IMR-90 (cell line): ENCODE data around the gene ACYP1. TPM values are rescaled to one million over a fixed set of nuclear protein-coding genes. Genes with fewer than 3 reads are reported as not detected.

ENCODE experiments used
- ATAC-seq: fragments of 200-7000 bp; cut with Tn5 transposase; 2 replicates; pipeline ENCODE4 v1.9.1; 2020; ENCODE audit warnings: low read depth, mild to moderate bottlenecking, moderate library complexity
- BruUV-seq: library from RNA; stranded (reverse); fragments of 400-500 nt; replicated peaks from 2 replicates; lab custom pipeline; 2021; lab: Mats Ljungman, UMichigan
- CTCF ChIA-PET: fragments of 300-600 bp; formaldehyde crosslinking; extraction: SDS; loops from one replicate; lab custom pipeline; 2021; ENCODE audit warnings: antibody characterized with exemption; lab: Yijun Ruan, JAX
- POLR2A ChIA-PET: fragments of 300-600 bp; sonication (Branson Sonifier 250); formaldehyde crosslinking; loops from one replicate; lab custom pipeline; 2022; ENCODE audit warnings: antibody characterized with exemption; ENCODE audit not compliant: unreplicated experiment; lab: Charles Lee
- DNase-seq: peaks from one replicate; pipeline ENCODE4 v3.0.0; 2013
- H2AFZ ChIP-seq: replicated peaks from 2 replicates; pipeline ENCODE3; 2013; ENCODE audit warnings: low read length, mild to moderate bottlenecking; ENCODE audit not compliant: poor library complexity
- H2AK5ac ChIP-seq: 2 replicates; pipeline ENCODE4 v1.6.1; 2013; ENCODE audit warnings: low read depth, low read length, inconsistent platforms
- H2AK9ac ChIP-seq: replicated peaks from 2 replicates; pipeline ENCODE3; 2013; ENCODE audit warnings: mild to moderate bottlenecking, low read depth, low read length, moderate library complexity; ENCODE audit not compliant: poor library complexity
- H2BK120ac ChIP-seq: 2 replicates; pipeline ENCODE4 v1.6.1; 2013; ENCODE audit warnings: low read depth, low read length, inconsistent platforms
- H2BK15ac ChIP-seq: 3 replicates; pipeline ENCODE4 v1.6.1; 2013; ENCODE audit warnings: low read depth, low read length, inconsistent platforms
- H2BK20ac ChIP-seq: 2 replicates; pipeline ENCODE4 v1.6.1; 2013; ENCODE audit warnings: low read depth, mild to moderate bottlenecking, inconsistent platforms, low read length, moderate library complexity
- H2BK5ac ChIP-seq: 2 replicates; pipeline ENCODE4 v1.6.1; 2013; ENCODE audit warnings: mild to moderate bottlenecking, low read depth, low read length, inconsistent platforms; ENCODE audit not compliant: poor library complexity, severe bottlenecking
- H3K14ac ChIP-seq: replicated peaks from 2 replicates; pipeline ENCODE4 v1.6.1; 2013; ENCODE audit warnings: low read depth, low read length, inconsistent platforms
- H3K18ac ChIP-seq: 2 replicates; pipeline ENCODE4 v1.6.1; 2013; ENCODE audit warnings: low read depth, low read length, control low read depth
- H3K23ac ChIP-seq: 2 replicates; pipeline ENCODE4 v1.6.1; 2013; ENCODE audit warnings: low read depth, low read length, inconsistent platforms
- H3K27ac ChIP-seq: 2 replicates; pipeline ENCODE4 v1.5.1; 2013; ENCODE audit warnings: mild to moderate bottlenecking, control low read depth, low read length; ENCODE audit not compliant: insufficient read depth
- H3K27me3 ChIP-seq: 2 replicates; pipeline ENCODE4 v1.6.1; 2013; ENCODE audit warnings: low read length; ENCODE audit not compliant: control insufficient read depth, insufficient read depth
- H3K36me3 ChIP-seq: 2 replicates; pipeline ENCODE4 v1.6.1; 2013; ENCODE audit warnings: low read length, mixed read lengths; ENCODE audit not compliant: control insufficient read depth, insufficient read depth
- H3K4ac ChIP-seq: 2 replicates; pipeline ENCODE4 v1.6.1; 2013; ENCODE audit warnings: low read depth, low read length, inconsistent platforms
- H3K4me1 ChIP-seq: 2 replicates; pipeline ENCODE4 v1.6.1; 2013; ENCODE audit warnings: low read length, mixed read lengths; ENCODE audit not compliant: control insufficient read depth, insufficient read depth
- H3K4me2 ChIP-seq: 2 replicates; pipeline ENCODE4 v1.6.1; 2013; ENCODE audit warnings: low read depth, mild to moderate bottlenecking, control low read depth, low read length, moderate library complexity
- H3K4me3 ChIP-seq: 2 replicates; pipeline ENCODE4 v1.5.1; 2013; ENCODE audit warnings: low read depth, mild to moderate bottlenecking, control low read depth, low read length, moderate library complexity; ENCODE audit not compliant: insufficient read depth
- H3K56ac ChIP-seq: 2 replicates; pipeline ENCODE4 v1.6.1; 2013; ENCODE audit warnings: low read length, inconsistent platforms; ENCODE audit not compliant: insufficient read depth; ENCODE audit errors: extremely low read depth
- H3K79me1 ChIP-seq, 2 experiments: 2 replicates each; pipeline ENCODE4 v1.6.1; 2013; ENCODE audit warnings: low read length in 2 of 2, inconsistent platforms in 1 of 2, low read depth in 1 of 2
- H3K9ac ChIP-seq: 2 replicates; pipeline ENCODE4 v1.6.1; 2013; ENCODE audit warnings: low read depth, low read length, control low read depth
- H3K9me1 ChIP-seq: 2 replicates; pipeline ENCODE4 v1.6.1; 2013; ENCODE audit warnings: low read length, inconsistent platforms; ENCODE audit not compliant: insufficient read depth
- H3K9me3 ChIP-seq: 2 replicates; pipeline ENCODE4 v1.6.1; 2013; ENCODE audit warnings: low read length; ENCODE audit not compliant: control insufficient read depth, insufficient read depth
- H4K20me1 ChIP-seq: 2 replicates; pipeline ENCODE4 v1.6.1; 2013; ENCODE audit warnings: low read length, inconsistent platforms; ENCODE audit not compliant: insufficient read depth
- H4K5ac ChIP-seq: 2 replicates; pipeline ENCODE4 v1.6.1; 2013; ENCODE audit warnings: mild to moderate bottlenecking, low read depth, low read length, control low read depth
- H4K8ac ChIP-seq, 2 experiments: 2 replicates each; pipeline ENCODE4 v1.6.1; 2013; ENCODE audit warnings: low read depth in 2 of 2, low read length in 2 of 2, control low read depth in 1 of 2, inconsistent platforms in 1 of 2
- H4K91ac ChIP-seq: 2 replicates; pipeline ENCODE4 v1.6.1; 2013; ENCODE audit warnings: low read depth, low read length, inconsistent platforms; ENCODE audit not compliant: insufficient read depth
- FOS ChIP-seq: fragments of 150-350 bp; IDR thresholded peaks from 2 replicates; pipeline ENCODE4 v1.6.1; 2016; ENCODE audit warnings: low read depth, low read length
- WGBS, 2 experiments: methylation state at CpG; one replicate each; pipeline versions ENCODE4 v1.1.5 to v1.1.7; 2013; ENCODE audit warnings: missing lambda C conversion rate in 2 of 2; ENCODE audit not compliant: insufficient read length in 1 of 2; ENCODE audit errors: extremely low coverage in 2 of 2; 5-methylcytosine and 5-hydroxymethylcytosine counted together
- dilution Hi-C: fragments of 300-500 bp; cut with HindIII; formaldehyde crosslinking; loops from one replicate; pipeline ENCODE4 v1.14.3; 2018; ENCODE audit warnings: low sequenced_read_pairs; ENCODE audit not compliant: unreplicated experiment
- in situ Hi-C: fragments of 300-500 bp; cut with MboI; formaldehyde crosslinking; loops from 3 replicates; pipeline ENCODE4 v1.14.3; 2019; ENCODE audit warnings: low sequenced_read_pairs, inconsistent platforms, mixed read lengths
- intact Hi-C: fragments of 100-400 bp; cut with micrococcal nuclease; formaldehyde crosslinking; loops from 2 replicates; pipeline ENCODE4 v1.10.0; 2022
- polyA plus RNA-seq, 3 experiments: library from polyadenylated mRNA; depleted of rRNA; stranded (reverse); fragments of >200 nt; gene quantifications; 2 replicates each; pipeline ENCODE4 v1.2.3, GENCODE V29; 2012; ENCODE audit warnings: low replicate concordance in 1 of 3
- total RNA-seq: library from RNA; depleted of rRNA; stranded (reverse); fragments of >200 nt; gene quantifications from 2 replicates; pipeline ENCODE4 v1.2.3, GENCODE V29; 2012
- TF ChIP-seq, protein P1 (sequence below): conservative IDR thresholded peaks from 2 replicates; pipeline ENCODE4 v1.5.1; 2012; ENCODE audit warnings: mild to moderate bottlenecking, low read depth, low read length, improper control_type of control experiment

The ACYP1 gene
- total and polyA plus RNA-seq, 2 of the 4 experiments (the other 2 are of a cell fraction): 4.1 to 24.0 TPM

DNA sequence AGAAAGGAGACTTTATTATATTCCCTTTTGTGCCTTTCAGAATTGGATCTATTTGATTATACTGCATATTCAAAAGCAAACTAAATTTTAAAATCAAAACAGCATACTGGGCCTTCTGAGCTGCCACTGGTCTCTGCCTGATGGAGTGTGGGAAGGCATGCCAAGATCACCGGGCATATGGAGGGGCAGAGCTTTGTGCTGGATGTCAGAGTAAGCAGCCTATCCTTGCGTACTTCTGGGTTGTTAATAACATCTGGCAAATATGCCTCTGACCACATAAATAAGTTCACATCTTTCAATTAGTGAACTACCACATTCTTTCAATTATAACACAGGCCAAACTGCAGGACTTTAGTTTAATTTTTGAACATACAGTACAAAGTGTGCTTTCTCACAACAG, 30.9 kb downstream of the ACYP1 start:
- CTCF ChIA-PET: interaction anchor here (1.4 kb wide), 1 partner anchor 86 kb away, joined by 3 read pairs; no protein-coding TSS in a partner anchor
- dilution Hi-C loops: no loop called here

More for the DNA sequence above, 30.9 kb downstream of the ACYP1 start:
- POLR2A ChIA-PET: no interaction called here
- Histone ChIP-seq H2BK20ac (no peak overlapping the region), H3K36me3 (peaks cover 9% of the 10 kb centered on the region; the same call in 1 of the 2 replicates), H3K9me1 (no peaks in the 10 kb centered on the region), H3K18ac (no peak overlapping the region), H2BK15ac (no peak overlapping the region), H4K5ac (no peak overlapping the region), H3K14ac (no peak overlapping the region), H3K56ac (no peak overlapping the region), H4K8ac (no peak overlapping the region), H3K4me2 (no peak overlapping the region), H4K91ac (no peak overlapping the region), H3K23ac (no peak overlapping the region), H3K4me1 (no peaks in the 10 kb centered on the region), H3K27ac (no peak overlapping the region), H2AK5ac (no peak overlapping the region), H3K79me1 (no peaks in the 10 kb centered on the region), H2AK9ac (no peak overlapping the region), H3K9me3 (no peaks in the 10 kb centered on the region), H2BK120ac (no peak overlapping the region), H3K27me3 (no peaks in the 10 kb centered on the region), H2AFZ (no peak overlapping the region), H3K9ac (no peak overlapping the region), H3K4ac (no peak overlapping the region), H4K20me1 (no peaks in the 10 kb centered on the region), H2BK5ac (no peak overlapping the region), H3K4me3 (no peak overlapping the region)
- no TSS peak for BruUV-seq
- in situ Hi-C loops (no loop called here), intact Hi-C loops (no loop called here)
- no CpG with 5 or more reads among the region's 2 CpGs for WGBS, 2 experiments
- no peak for DNase-seq
- TF ChIP-seq FOS: no peak
- TF ChIP-seq, protein P1, sequence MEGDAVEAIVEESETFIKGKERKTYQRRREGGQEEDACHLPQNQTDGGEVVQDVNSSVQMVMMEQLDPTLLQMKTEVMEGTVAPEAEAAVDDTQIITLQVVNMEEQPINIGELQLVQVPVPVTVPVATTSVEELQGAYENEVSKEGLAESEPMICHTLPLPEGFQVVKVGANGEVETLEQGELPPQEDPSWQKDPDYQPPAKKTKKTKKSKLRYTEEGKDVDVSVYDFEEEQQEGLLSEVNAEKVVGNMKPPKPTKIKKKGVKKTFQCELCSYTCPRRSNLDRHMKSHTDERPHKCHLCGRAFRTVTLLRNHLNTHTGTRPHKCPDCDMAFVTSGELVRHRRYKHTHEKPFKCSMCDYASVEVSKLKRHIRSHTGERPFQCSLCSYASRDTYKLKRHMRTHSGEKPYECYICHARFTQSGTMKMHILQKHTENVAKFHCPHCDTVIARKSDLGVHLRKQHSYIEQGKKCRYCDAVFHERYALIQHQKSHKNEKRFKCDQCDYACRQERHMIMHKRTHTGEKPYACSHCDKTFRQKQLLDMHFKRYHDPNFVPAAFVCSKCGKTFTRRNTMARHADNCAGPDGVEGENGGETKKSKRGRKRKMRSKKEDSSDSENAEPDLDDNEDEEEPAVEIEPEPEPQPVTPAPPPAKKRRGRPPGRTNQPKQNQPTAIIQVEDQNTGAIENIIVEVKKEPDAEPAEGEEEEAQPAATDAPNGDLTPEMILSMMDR: no peak
- ATAC-seq: no peak
